IMR-90 (cell line): Measurements from ENCODE around the gene RAB8B. TPM values are rescaled to one million over a fixed set of nuclear protein-coding genes. Genes with fewer than 3 reads are reported as not detected.

ENCODE experiments used
- ATAC-seq: fragments of 200-7000 bp; cut with Tn5 transposase; 2 replicates; pipeline ENCODE4 v1.9.1; 2020; ENCODE audit warnings: low read depth, mild to moderate bottlenecking, moderate library complexity
- BruUV-seq: library from RNA; stranded (reverse); fragments of 400-500 nt; replicated peaks from 2 replicates; lab custom pipeline; 2021; lab: Mats Ljungman, UMichigan
- CTCF ChIA-PET: fragments of 300-600 bp; formaldehyde crosslinking; extraction: SDS; loops from one replicate; lab custom pipeline; 2021; ENCODE audit warnings: antibody characterized with exemption; lab: Yijun Ruan, JAX
- POLR2A ChIA-PET: fragments of 300-600 bp; sonication (Branson Sonifier 250); formaldehyde crosslinking; loops from one replicate; lab custom pipeline; 2022; ENCODE audit warnings: antibody characterized with exemption; ENCODE audit not compliant: unreplicated experiment; lab: Charles Lee
- DNase-seq: peaks from one replicate; pipeline ENCODE4 v3.0.0; 2013
- H2AFZ ChIP-seq: replicated peaks from 2 replicates; pipeline ENCODE3; 2013; ENCODE audit warnings: low read length, mild to moderate bottlenecking; ENCODE audit not compliant: poor library complexity
- H2AK5ac ChIP-seq: 2 replicates; pipeline ENCODE4 v1.6.1; 2013; ENCODE audit warnings: low read depth, low read length, inconsistent platforms
- H2AK9ac ChIP-seq: replicated peaks from 2 replicates; pipeline ENCODE3; 2013; ENCODE audit warnings: mild to moderate bottlenecking, low read depth, low read length, moderate library complexity; ENCODE audit not compliant: poor library complexity
- H2BK120ac ChIP-seq: 2 replicates; pipeline ENCODE4 v1.6.1; 2013; ENCODE audit warnings: low read depth, low read length, inconsistent platforms
- H2BK15ac ChIP-seq: 3 replicates; pipeline ENCODE4 v1.6.1; 2013; ENCODE audit warnings: low read depth, low read length, inconsistent platforms
- H2BK20ac ChIP-seq: 2 replicates; pipeline ENCODE4 v1.6.1; 2013; ENCODE audit warnings: low read depth, mild to moderate bottlenecking, inconsistent platforms, low read length, moderate library complexity
- H2BK5ac ChIP-seq: 2 replicates; pipeline ENCODE4 v1.6.1; 2013; ENCODE audit warnings: mild to moderate bottlenecking, low read depth, low read length, inconsistent platforms; ENCODE audit not compliant: poor library complexity, severe bottlenecking
- H3K14ac ChIP-seq: replicated peaks from 2 replicates; pipeline ENCODE4 v1.6.1; 2013; ENCODE audit warnings: low read depth, low read length, inconsistent platforms
- H3K18ac ChIP-seq: 2 replicates; pipeline ENCODE4 v1.6.1; 2013; ENCODE audit warnings: low read depth, low read length, control low read depth
- H3K23ac ChIP-seq: 2 replicates; pipeline ENCODE4 v1.6.1; 2013; ENCODE audit warnings: low read depth, low read length, inconsistent platforms
- H3K27ac ChIP-seq: 2 replicates; pipeline ENCODE4 v1.5.1; 2013; ENCODE audit warnings: mild to moderate bottlenecking, control low read depth, low read length; ENCODE audit not compliant: insufficient read depth
- H3K27me3 ChIP-seq: 2 replicates; pipeline ENCODE4 v1.6.1; 2013; ENCODE audit warnings: low read length; ENCODE audit not compliant: control insufficient read depth, insufficient read depth
- H3K36me3 ChIP-seq: 2 replicates; pipeline ENCODE4 v1.6.1; 2013; ENCODE audit warnings: low read length, mixed read lengths; ENCODE audit not compliant: control insufficient read depth, insufficient read depth
- H3K4ac ChIP-seq: 2 replicates; pipeline ENCODE4 v1.6.1; 2013; ENCODE audit warnings: low read depth, low read length, inconsistent platforms
- H3K4me1 ChIP-seq: 2 replicates; pipeline ENCODE4 v1.6.1; 2013; ENCODE audit warnings: low read length, mixed read lengths; ENCODE audit not compliant: control insufficient read depth, insufficient read depth
- H3K4me2 ChIP-seq: 2 replicates; pipeline ENCODE4 v1.6.1; 2013; ENCODE audit warnings: low read depth, mild to moderate bottlenecking, control low read depth, low read length, moderate library complexity
- H3K4me3 ChIP-seq: 2 replicates; pipeline ENCODE4 v1.5.1; 2013; ENCODE audit warnings: low read depth, mild to moderate bottlenecking, control low read depth, low read length, moderate library complexity; ENCODE audit not compliant: insufficient read depth
- H3K56ac ChIP-seq: 2 replicates; pipeline ENCODE4 v1.6.1; 2013; ENCODE audit warnings: low read length, inconsistent platforms; ENCODE audit not compliant: insufficient read depth; ENCODE audit errors: extremely low read depth
- H3K79me1 ChIP-seq, 2 experiments: 2 replicates each; pipeline ENCODE4 v1.6.1; 2013; ENCODE audit warnings: low read length in 2 of 2, inconsistent platforms in 1 of 2, low read depth in 1 of 2
- H3K9ac ChIP-seq: 2 replicates; pipeline ENCODE4 v1.6.1; 2013; ENCODE audit warnings: low read depth, low read length, control low read depth
- H3K9me1 ChIP-seq: 2 replicates; pipeline ENCODE4 v1.6.1; 2013; ENCODE audit warnings: low read length, inconsistent platforms; ENCODE audit not compliant: insufficient read depth
- H3K9me3 ChIP-seq: 2 replicates; pipeline ENCODE4 v1.6.1; 2013; ENCODE audit warnings: low read length; ENCODE audit not compliant: control insufficient read depth, insufficient read depth
- H4K20me1 ChIP-seq: 2 replicates; pipeline ENCODE4 v1.6.1; 2013; ENCODE audit warnings: low read length, inconsistent platforms; ENCODE audit not compliant: insufficient read depth
- H4K5ac ChIP-seq: 2 replicates; pipeline ENCODE4 v1.6.1; 2013; ENCODE audit warnings: mild to moderate bottlenecking, low read depth, low read length, control low read depth
- H4K8ac ChIP-seq, 2 experiments: 2 replicates each; pipeline ENCODE4 v1.6.1; 2013; ENCODE audit warnings: low read depth in 2 of 2, low read length in 2 of 2, control low read depth in 1 of 2, inconsistent platforms in 1 of 2
- H4K91ac ChIP-seq: 2 replicates; pipeline ENCODE4 v1.6.1; 2013; ENCODE audit warnings: low read depth, low read length, inconsistent platforms; ENCODE audit not compliant: insufficient read depth
- FOS ChIP-seq: fragments of 150-350 bp; IDR thresholded peaks from 2 replicates; pipeline ENCODE4 v1.6.1; 2016; ENCODE audit warnings: low read depth, low read length
- MAFK ChIP-seq: IDR thresholded peaks from 2 replicates; pipeline ENCODE4 v1.6.1; 2012; ENCODE audit warnings: low read depth, low read length, improper control_type of control experiment
- NFE2L2 ChIP-seq: fragments of 150-350 bp; IDR thresholded peaks from 2 replicates; pipeline ENCODE4 v1.6.1; 2016; ENCODE audit warnings: low read depth, mild to moderate bottlenecking, low read length
- WGBS, 2 experiments: methylation state at CpG; one replicate each; pipeline versions ENCODE4 v1.1.5 to v1.1.7; 2013; ENCODE audit warnings: missing lambda C conversion rate in 2 of 2; ENCODE audit not compliant: insufficient read length in 1 of 2; ENCODE audit errors: extremely low coverage in 2 of 2; 5-methylcytosine and 5-hydroxymethylcytosine counted together
- dilution Hi-C: fragments of 300-500 bp; cut with HindIII; formaldehyde crosslinking; loops from one replicate; pipeline ENCODE4 v1.14.3; 2018; ENCODE audit warnings: low sequenced_read_pairs; ENCODE audit not compliant: unreplicated experiment
- in situ Hi-C: fragments of 300-500 bp; cut with MboI; formaldehyde crosslinking; loops from 3 replicates; pipeline ENCODE4 v1.14.3; 2019; ENCODE audit warnings: low sequenced_read_pairs, inconsistent platforms, mixed read lengths
- intact Hi-C: fragments of 100-400 bp; cut with micrococcal nuclease; formaldehyde crosslinking; loops from 2 replicates; pipeline ENCODE4 v1.10.0; 2022
- polyA plus RNA-seq, 3 experiments: library from polyadenylated mRNA; depleted of rRNA; stranded (reverse); fragments of >200 nt; gene quantifications; 2 replicates each; pipeline ENCODE4 v1.2.3, GENCODE V29; 2012; ENCODE audit warnings: low replicate concordance in 1 of 3
- total RNA-seq: library from RNA; depleted of rRNA; stranded (reverse); fragments of >200 nt; gene quantifications from 2 replicates; pipeline ENCODE4 v1.2.3, GENCODE V29; 2012

RAB8B gene
- total and polyA plus RNA-seq, 2 of the 4 experiments (the other 2 are of a cell fraction): 19.4 to 29.4 TPM

DNA sequence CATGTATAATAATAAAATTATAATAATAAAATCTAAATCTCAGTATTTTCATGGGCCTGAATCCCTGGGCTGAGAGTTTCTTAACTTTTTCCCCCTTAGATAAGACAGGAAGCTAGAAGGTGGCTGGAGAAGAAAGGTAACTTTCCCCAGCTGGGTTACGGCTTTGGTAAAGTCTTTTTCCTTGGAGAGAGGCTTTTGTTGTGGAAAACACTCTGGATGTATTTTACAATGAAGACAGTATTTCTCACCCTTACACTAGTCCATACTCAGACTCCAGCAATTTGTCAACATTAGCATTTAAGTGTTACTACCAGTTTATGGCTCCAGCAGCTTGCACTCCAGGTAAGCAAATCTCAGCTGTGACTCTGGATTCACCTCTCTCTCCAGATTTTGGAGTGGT, 122.9 kb downstream of the RAB8B start:
- no peak overlapping the region for H2AFZ ChIP-seq
- H3K27me3 ChIP-seq: no peaks in the 10 kb centered on the region
- H3K56ac ChIP-seq: no peak overlapping the region
- ChIA-PET POLR2A (no interaction called here), CTCF (interaction anchor here (1.4 kb wide), 1 partner anchor 33 kb away, joined by 5 read pairs; no protein-coding TSS in a partner anchor)
- H3K14ac ChIP-seq: no peak overlapping the region
- H4K91ac ChIP-seq: no peak overlapping the region
- no peaks in the 10 kb centered on the region for H4K20me1 ChIP-seq
- no peak for TF ChIP-seq FOS
- TF ChIP-seq NFE2L2: no peak
- TF ChIP-seq MAFK: no peak
- H3K79me1 ChIP-seq: no peaks in the 10 kb centered on the region
- H2AK9ac ChIP-seq: no peak overlapping the region
- H3K4ac ChIP-seq: no peak overlapping the region
- WGBS, 2 experiments: no CpG with 5 or more reads among the region's 1 CpG
- no peak for ATAC-seq
- H3K27ac ChIP-seq: no peak overlapping the region
- no peak overlapping the region for H3K9ac ChIP-seq
- dilution Hi-C loops (no loop called here), intact Hi-C loops (no loop called here), in situ Hi-C loops (no loop called here)
- no peak overlapping the region for H2AK5ac ChIP-seq
- H3K4me1 ChIP-seq: no peaks in the 10 kb centered on the region
- H2BK120ac ChIP-seq: no peak overlapping the region
- H3K9me1 ChIP-seq: no peaks in the 10 kb centered on the region
- no peak overlapping the region for H2BK20ac ChIP-seq
- H4K8ac ChIP-seq: no peak overlapping the region
- no peak overlapping the region for H2BK5ac ChIP-seq
- no peak overlapping the region for H3K4me3 ChIP-seq
- H3K18ac ChIP-seq: no peak overlapping the region
- H3K36me3 ChIP-seq: no peaks in the 10 kb centered on the region; the same call in 1 of the 2 replicates
- no peaks in the 10 kb centered on the region for H3K9me3 ChIP-seq
- H4K5ac ChIP-seq: no peak overlapping the region
- BruUV-seq: no TSS peak
- DNase-seq: no peak
- no peak overlapping the region for H2BK15ac ChIP-seq
- H3K4me2 ChIP-seq: no peak overlapping the region
- no peak overlapping the region for H3K23ac ChIP-seq
